Cardiac muscle cell (in vitro differentiated cells and primary cell): ENCODE data around the gene PAQR8. TPM values are rescaled to one million over a fixed set of nuclear protein-coding genes. Genes with fewer than 3 reads are reported as not detected.

Source experiments
- DNase-seq, 2 donors: peaks; one replicate each; pipeline versions ENCODE4 v3.0.0 to v3.0.0-alpha.2; 2010 to 2017; ENCODE audit warnings: low read depth in 1 of 2, low spot score in 1 of 2
- H3K27ac ChIP-seq: fragments of 200-600 bp; sonication (generic); 2 replicates; pipeline ENCODE4 v1.5.1; 2016
- H3K27me3 ChIP-seq: fragments of 200-600 bp; sonication (generic); 2 replicates; pipeline ENCODE4 v1.6.0; 2016; ENCODE audit warnings: control low read depth
- H3K36me3 ChIP-seq: fragments of 200-600 bp; sonication (generic); 2 replicates; pipeline ENCODE4 v1.5.1; 2016; ENCODE audit warnings: control low read depth
- H3K4me1 ChIP-seq: fragments of 200-600 bp; sonication (generic); 2 replicates; pipeline ENCODE4 v1.8.1; 2017; ENCODE audit warnings: low read depth, mild to moderate bottlenecking, mixed run types
- H3K4me3 ChIP-seq: fragments of 200-600 bp; sonication (generic); 2 replicates; pipeline ENCODE4 v1.5.1; 2016; ENCODE audit warnings: mild to moderate bottlenecking
- H3K9me3 ChIP-seq: fragments of 200-600 bp; sonication (generic); 2 replicates; pipeline ENCODE4 v1.5.1; 2017; ENCODE audit warnings: low read depth, mild to moderate bottlenecking, control low read depth
- polyA plus RNA-seq: library from polyadenylated mRNA; unstranded; fragments of >200 nt; fragmentation: Nextera tagmentation; extraction: Ambion mirVana; gene quantifications from 2 replicates; pipeline ENCODE4 v1.2.1, GENCODE V29; 2016
- total RNA-seq: library from RNA; depleted of rRNA; stranded (reverse); fragments of >200 nt; gene quantifications from 2 replicates; pipeline ENCODE4 v1.2.3, GENCODE V29; 2016
- TF ChIP-seq, protein P1 (sequence below): IDR thresholded peaks from 2 replicates; pipeline ENCODE4 v1.5.1; 2012; ENCODE audit warnings: low read depth, mild to moderate bottlenecking, low read length

PAQR8 gene
- total and polyA plus RNA-seq, 2 experiments from 2014 or later = 15.5 to 16.8 TPM

- no peaks in the 10 kb centered on the region for H3K4me1 ChIP-seq
- H3K4me3 ChIP-seq = no peak overlapping the region
- TF ChIP-seq, protein P1, sequence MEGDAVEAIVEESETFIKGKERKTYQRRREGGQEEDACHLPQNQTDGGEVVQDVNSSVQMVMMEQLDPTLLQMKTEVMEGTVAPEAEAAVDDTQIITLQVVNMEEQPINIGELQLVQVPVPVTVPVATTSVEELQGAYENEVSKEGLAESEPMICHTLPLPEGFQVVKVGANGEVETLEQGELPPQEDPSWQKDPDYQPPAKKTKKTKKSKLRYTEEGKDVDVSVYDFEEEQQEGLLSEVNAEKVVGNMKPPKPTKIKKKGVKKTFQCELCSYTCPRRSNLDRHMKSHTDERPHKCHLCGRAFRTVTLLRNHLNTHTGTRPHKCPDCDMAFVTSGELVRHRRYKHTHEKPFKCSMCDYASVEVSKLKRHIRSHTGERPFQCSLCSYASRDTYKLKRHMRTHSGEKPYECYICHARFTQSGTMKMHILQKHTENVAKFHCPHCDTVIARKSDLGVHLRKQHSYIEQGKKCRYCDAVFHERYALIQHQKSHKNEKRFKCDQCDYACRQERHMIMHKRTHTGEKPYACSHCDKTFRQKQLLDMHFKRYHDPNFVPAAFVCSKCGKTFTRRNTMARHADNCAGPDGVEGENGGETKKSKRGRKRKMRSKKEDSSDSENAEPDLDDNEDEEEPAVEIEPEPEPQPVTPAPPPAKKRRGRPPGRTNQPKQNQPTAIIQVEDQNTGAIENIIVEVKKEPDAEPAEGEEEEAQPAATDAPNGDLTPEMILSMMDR = no peak
- no peaks in the 10 kb centered on the region for H3K9me3 ChIP-seq
- no peaks in the 10 kb centered on the region for H3K36me3 ChIP-seq
- no peak for DNase-seq
- no peaks in the 10 kb centered on the region for H3K27me3 ChIP-seq
- H3K27ac ChIP-seq = no peak overlapping the region
These were observed 24.2 kb upstream of the PAQR8 start for GRCh38 chr6:52337633-52338290.

DNA sequence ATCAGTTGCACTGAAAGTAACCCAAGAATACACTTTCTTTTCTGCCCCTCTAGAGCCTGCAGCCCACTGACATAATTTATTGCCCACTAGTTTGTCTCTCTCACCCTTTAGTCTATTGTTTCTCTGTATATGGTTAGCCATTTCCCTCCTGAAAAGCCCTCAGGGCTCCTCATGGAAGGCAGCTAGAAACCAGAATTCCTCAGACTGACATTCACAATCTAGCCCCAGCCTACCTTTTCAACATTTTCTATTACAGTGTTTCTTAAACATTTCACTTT, 21.4 kb upstream of the PAQR8 start:
- Histone ChIP-seq H3K4me3 (no peak overlapping the region), H3K9me3 (no peaks in the 10 kb centered on the region), H3K4me1 (no peaks in the 10 kb centered on the region), H3K27me3 (no peaks in the 10 kb centered on the region), H3K36me3 (no peaks in the 10 kb centered on the region), H3K27ac (no peak overlapping the region)
- no peak for DNase-seq
- TF ChIP-seq, protein P1 = no peak

DNA sequence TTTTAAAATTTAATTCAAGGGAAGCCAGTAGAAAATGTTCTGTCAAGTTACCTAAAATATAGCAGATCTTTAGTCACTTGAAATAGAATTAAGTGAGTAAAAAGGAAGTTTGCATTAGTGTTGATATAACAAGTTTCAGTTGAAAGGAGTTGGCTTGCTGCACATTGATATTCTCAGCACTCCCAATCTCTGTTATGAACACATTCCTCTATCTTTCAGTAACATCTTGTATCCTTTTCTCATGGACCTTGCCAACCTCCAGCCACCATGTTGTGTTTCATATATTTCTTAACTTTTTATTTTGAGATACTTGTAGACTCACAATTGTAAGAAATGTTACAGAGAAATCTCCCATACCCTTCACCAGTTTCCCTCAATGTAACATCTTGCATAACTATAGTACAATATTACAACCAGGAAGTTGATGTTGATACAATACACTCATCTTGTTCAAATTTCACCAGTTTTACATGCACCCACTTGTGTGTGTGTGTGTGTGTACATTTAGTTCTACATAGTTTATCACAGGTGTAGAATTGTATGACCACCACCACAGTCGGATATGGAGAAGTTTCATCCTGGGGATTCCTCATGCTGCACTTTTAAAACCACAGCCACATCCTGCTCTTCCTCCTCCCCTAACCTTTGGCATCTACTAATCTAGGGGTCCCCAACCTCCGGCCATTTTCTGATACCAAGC, 20.2 kb upstream of the PAQR8 start:
- no peak overlapping the region for H3K4me3 ChIP-seq

DNA sequence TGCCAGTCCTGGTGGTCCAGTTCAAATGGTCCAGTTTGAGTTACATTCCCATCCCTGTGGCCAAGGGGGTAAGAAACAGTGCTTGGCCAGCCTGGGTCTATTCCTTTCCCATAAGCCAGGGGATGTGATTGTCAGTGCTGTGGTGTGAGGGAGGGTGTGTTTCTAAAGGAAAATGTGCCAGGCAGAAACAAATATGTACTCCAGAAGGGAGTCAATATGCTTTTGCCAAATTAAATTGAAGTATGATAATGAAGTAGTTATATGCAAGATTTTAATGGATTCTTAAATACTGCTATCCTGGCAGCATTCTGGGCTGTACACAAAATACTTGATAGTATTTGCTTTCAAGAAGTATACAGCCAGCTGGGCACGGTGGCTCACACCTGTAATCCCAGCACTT, 16.6 kb upstream of the PAQR8 start:
- no peak for DNase-seq
- Histone ChIP-seq H3K4me1 (no peaks in the 10 kb centered on the region), H3K9me3 (no peaks in the 10 kb centered on the region), H3K36me3 (no peaks in the 10 kb centered on the region), H3K27me3 (no peaks in the 10 kb centered on the region), H3K4me3 (no peak overlapping the region), H3K27ac (no peak overlapping the region)
- TF ChIP-seq, protein P1 = no peak

More for the DNA sequence above, 20.2 kb upstream of the PAQR8 start:
- no peak for DNase-seq
- Histone ChIP-seq H3K36me3 (no peaks in the 10 kb centered on the region), H3K27ac (no peak overlapping the region), H3K9me3 (no peaks in the 10 kb centered on the region), H3K27me3 (no peaks in the 10 kb centered on the region), H3K4me1 (no peaks in the 10 kb centered on the region)
- TF ChIP-seq, protein P1 = no peak

DNA sequence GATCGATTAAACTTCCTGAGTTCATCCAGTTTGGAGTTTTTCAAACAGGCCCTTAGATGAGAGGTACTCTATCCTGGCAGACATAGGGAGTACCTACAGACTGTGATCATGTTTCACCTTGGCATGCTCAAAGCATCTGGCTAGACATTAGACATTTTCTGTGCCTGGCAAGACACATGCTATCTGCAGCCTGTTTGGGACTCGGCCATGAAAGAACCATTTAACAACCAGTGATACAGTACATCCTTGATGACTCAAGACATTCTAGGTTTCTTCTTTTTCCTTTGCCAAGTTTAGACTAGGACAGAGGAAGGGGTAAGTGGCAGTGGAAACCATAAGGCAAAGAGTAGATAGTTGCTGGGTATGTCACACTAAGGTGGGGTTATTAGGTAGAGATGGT, 15.4 kb upstream of the PAQR8 start:
- Histone ChIP-seq H3K27me3 (no peaks in the 10 kb centered on the region), H3K4me1 (no peaks in the 10 kb centered on the region), H3K27ac (no peak overlapping the region), H3K36me3 (no peaks in the 10 kb centered on the region), H3K4me3 (no peak overlapping the region), H3K9me3 (no peaks in the 10 kb centered on the region)
- TF ChIP-seq, protein P1 = no peak
- DNase-seq = no peak
